GM12878 (cell line): Measurements from ENCODE around the gene PAK6. TPM values are rescaled to one million over a fixed set of nuclear protein-coding genes. Genes with fewer than 3 reads are reported as not detected.

ENCODE experiments used
- ATAC-seq: fragments of 200-7000 bp; cut with Tn5 transposase; 3 replicates; pipeline ENCODE4 v1.9.1; 2020; ENCODE audit warnings: mild to moderate bottlenecking, moderate library complexity
- BruUV-seq: library from RNA; stranded (reverse); fragments of 400-500 nt; replicated peaks from 2 replicates; lab custom pipeline; 2021; lab: Mats Ljungman, UMichigan
- CTCF ChIA-PET: fragments of 300-600 bp; sonication (Branson Sonifier 250); formaldehyde crosslinking; extraction: SDS; loops from one replicate; lab custom pipeline; 2021; ENCODE audit warnings: inconsistent platforms; lab: Yijun Ruan, JAX
- POLR2A ChIA-PET: fragments of 350-600 bp; formaldehyde crosslinking; extraction: SDS; loops from one replicate; lab custom pipeline; 2021; ENCODE audit warnings: inconsistent platforms; lab: Charles Lee
- RAD21 ChIA-PET: fragments of 300-600 bp; sonication (Branson Sonifier 250); formaldehyde crosslinking; loops from one replicate; lab custom pipeline; 2023; ENCODE audit warnings: antibody characterized with exemption; ENCODE audit not compliant: unreplicated experiment; lab: Charles Lee
- SMC1A ChIA-PET: fragments of 300-600 bp; sonication (Branson Sonifier 250); formaldehyde crosslinking; loops from one replicate; lab custom pipeline; 2023; ENCODE audit not compliant: unreplicated experiment, uncharacterized antibody; lab: Charles Lee
- DNase-seq: peaks from one replicate; pipeline ENCODE4 v3.0.0-alpha.2; 2011; ENCODE audit warnings: low read depth, low spot score
- FAIRE-seq: peaks from 3 replicates; lab custom pipeline; 2011; peaks lifted over from hg19 to GRCh38; lab: Jason Lieb, UNC
- H2AFZ ChIP-seq: 2 replicates; pipeline ENCODE4 v1.6.0; 2011; ENCODE audit warnings: low read depth, low read length, control low read depth; ENCODE audit not compliant: control insufficient read depth
- H3K27ac ChIP-seq: 2 replicates; pipeline ENCODE4 v1.5.1; 2011; ENCODE audit warnings: control low read depth; ENCODE audit not compliant: control insufficient read depth, insufficient read depth
- H3K27me3 ChIP-seq, 2 experiments: replicated peaks in 1 of 2; 2 replicates each; pipeline versions ENCODE4 v1.6.0 to v1.6.1; 2011; ENCODE audit warnings: low read length in 1 of 2; ENCODE audit not compliant: control insufficient read depth in 2 of 2, insufficient read depth in 2 of 2
- H3K36me3 ChIP-seq, 2 experiments: 2 replicates each; pipeline ENCODE4 v1.5.1; 2011; ENCODE audit warnings: low read length in 1 of 2; ENCODE audit not compliant: control insufficient read depth in 2 of 2, insufficient read depth in 2 of 2
- H3K4me1 ChIP-seq: 2 replicates; pipeline ENCODE4 v1.6.1; 2011; ENCODE audit warnings: mild to moderate bottlenecking, low read length, moderate library complexity, mixed read lengths; ENCODE audit not compliant: control insufficient read depth, insufficient read depth
- H3K4me2 ChIP-seq: 2 replicates; pipeline ENCODE4 v1.6.0; 2011; ENCODE audit warnings: control low read depth; ENCODE audit not compliant: control insufficient read depth, insufficient read depth
- H3K4me3 ChIP-seq: fragments of 200-600 bp; sonication (generic); 2 replicates; pipeline ENCODE4 v1.5.1; 2016
- H3K79me2 ChIP-seq: 2 replicates; pipeline ENCODE4 v1.6.0; 2011; ENCODE audit warnings: low read length; ENCODE audit not compliant: control insufficient read depth, insufficient read depth
- H3K9ac ChIP-seq: 2 replicates; pipeline ENCODE4 v1.8.0; 2011; ENCODE audit warnings: low read length, control low read depth, mixed read lengths; ENCODE audit not compliant: control insufficient read depth, insufficient read depth
- H3K9me3 ChIP-seq: replicated peaks from 3 replicates; pipeline ENCODE4 v1.5.1; 2011; ENCODE audit warnings: mild to moderate bottlenecking, low read length; ENCODE audit not compliant: control insufficient read depth, insufficient read depth
- H4K20me1 ChIP-seq: 2 replicates; pipeline ENCODE4 v1.6.0; 2011; ENCODE audit not compliant: control insufficient read depth, insufficient read depth
- ATF7 ChIP-seq: fragments of 450-650 bp; IDR thresholded peaks from 2 replicates; pipeline ENCODE4 v1.6.1; 2016; ENCODE audit warnings: low read depth, mild to moderate bottlenecking
- BRCA1 ChIP-seq: IDR thresholded peaks from 2 replicates; pipeline ENCODE4 v1.6.1; 2011; ENCODE audit warnings: low read depth, low read length, improper control_type of control experiment
- CBFB ChIP-seq: IDR thresholded peaks from 2 replicates; pipeline ENCODE4 v1.6.1; 2016; ENCODE audit warnings: antibody characterized with exemption, low read depth
- ESRRA ChIP-seq: IDR thresholded peaks from 2 replicates; pipeline ENCODE4 v1.6.1; 2012; ENCODE audit warnings: mild to moderate bottlenecking, low read length, improper control_type of control experiment
- HCFC1 ChIP-seq: fragments of 150-350 bp; IDR thresholded peaks from 2 replicates; pipeline ENCODE4 v1.6.1; 2014; ENCODE audit warnings: low read length
- KLF5 ChIP-seq: fragments of 450-650 bp; IDR thresholded peaks from 2 replicates; pipeline ENCODE4 v1.6.1; 2014; ENCODE audit warnings: mild to moderate bottlenecking; ENCODE audit not compliant: partially characterized antibody
- PML ChIP-seq: IDR thresholded peaks from 2 replicates; pipeline ENCODE4 v1.6.1; 2012; ENCODE audit warnings: low read length, inconsistent platforms
- POLR2A ChIP-seq: IDR thresholded peaks from 2 replicates; pipeline ENCODE4 v1.6.1; 2011; ENCODE audit warnings: low read depth, mild to moderate bottlenecking, low read length
- SMAD1 ChIP-seq: fragments of 450-650 bp; IDR thresholded peaks from 2 replicates; pipeline ENCODE4 v1.6.1; 2018; ENCODE audit warnings: mild to moderate bottlenecking, low read depth; ENCODE audit not compliant: partially characterized antibody
- SMAD5 ChIP-seq: IDR thresholded peaks from 2 replicates; pipeline ENCODE4 v1.6.1; 2016; ENCODE audit warnings: antibody characterized with exemption, low read depth
- SP1 ChIP-seq: IDR thresholded peaks from one replicate; pipeline ENCODE4 v1.6.1; 2011; ENCODE audit warnings: low read depth, low read length
- SREBF1 ChIP-seq: IDR thresholded peaks from 2 replicates; pipeline ENCODE4 v1.6.1; 2012; ENCODE audit warnings: mild to moderate bottlenecking, low read length
- SUPT20H ChIP-seq: IDR thresholded peaks from 2 replicates; pipeline ENCODE4 v1.6.1; 2011; ENCODE audit warnings: low read depth, mild to moderate bottlenecking, low read length, moderate library complexity, borderline replicate concordance; ENCODE audit not compliant: control insufficient read depth
- WGBS: methylation state at CpG from one replicate; pipeline ENCODE4 v1.1.6; 2016; ENCODE audit warnings: low lambda C conversion rate; ENCODE audit not compliant: insufficient replicate concordance, insufficient coverage; ENCODE audit errors: missing lambda C conversion rate; 5-methylcytosine and 5-hydroxymethylcytosine counted together
- in situ Hi-C: fragments of 300-500 bp; cut with MboI; formaldehyde crosslinking; loops from 9 replicates; pipeline ENCODE4 v1.14.3; 2018; ENCODE audit warnings: mixed read lengths
- intact Hi-C: fragments of 100-400 bp; cut with micrococcal nuclease; formaldehyde crosslinking; loops from one replicate; pipeline ENCODE4 v1.14.2; 2022; ENCODE audit not compliant: unreplicated experiment
- polyA plus RNA-seq, 11 experiments: library from polyadenylated mRNA; depleted of rRNA in 4 of 11; unstranded in 6 of 11; stranded (reverse) in 5 of 11; fragments of >200 nt; fragmentation: Nextera tagmentation in 4 of 11; fragmentation: Illumina TruSeq in 1 of 11; extraction: Ambion mirVana in 4 of 11; extraction: Trizol in 1 of 11; gene quantifications; 1 replicate in 1 of 11; 2 replicates in 10 of 11; pipeline versions ENCODE4 v1.2.1 to v1.2.3, GENCODE V29; 2011 to 2016; ENCODE audit warnings: inconsistent platforms in 2 of 11, missing spikeins in 2 of 11, low read depth in 1 of 11
- total RNA-seq, 4 experiments: library from RNA; depleted of rRNA in 3 of 4; stranded (reverse); fragments of >200 nt in 3 of 4; fragmentation: Illumina TruSeq in 1 of 4; extraction: Trizol in 1 of 4; gene quantifications; 2 replicates each; pipeline versions ENCODE4 v1.2.1 to v1.2.3, GENCODE V29; 2013 to 2021
- TF ChIP-seq, protein P1 (sequence below): IDR thresholded peaks from 2 replicates; pipeline ENCODE4 v1.6.1; 2012; ENCODE audit warnings: low read depth, low read length, improper control_type of control experiment

PAK6 gene
- total and polyA plus RNA-seq, 10 of the 15 experiments (the other 5 are each of a cell fraction or from before 2014, with no cell fraction given) = 0.07 to 0.92 (median 0.31) TPM; not detected in 2

DNA sequence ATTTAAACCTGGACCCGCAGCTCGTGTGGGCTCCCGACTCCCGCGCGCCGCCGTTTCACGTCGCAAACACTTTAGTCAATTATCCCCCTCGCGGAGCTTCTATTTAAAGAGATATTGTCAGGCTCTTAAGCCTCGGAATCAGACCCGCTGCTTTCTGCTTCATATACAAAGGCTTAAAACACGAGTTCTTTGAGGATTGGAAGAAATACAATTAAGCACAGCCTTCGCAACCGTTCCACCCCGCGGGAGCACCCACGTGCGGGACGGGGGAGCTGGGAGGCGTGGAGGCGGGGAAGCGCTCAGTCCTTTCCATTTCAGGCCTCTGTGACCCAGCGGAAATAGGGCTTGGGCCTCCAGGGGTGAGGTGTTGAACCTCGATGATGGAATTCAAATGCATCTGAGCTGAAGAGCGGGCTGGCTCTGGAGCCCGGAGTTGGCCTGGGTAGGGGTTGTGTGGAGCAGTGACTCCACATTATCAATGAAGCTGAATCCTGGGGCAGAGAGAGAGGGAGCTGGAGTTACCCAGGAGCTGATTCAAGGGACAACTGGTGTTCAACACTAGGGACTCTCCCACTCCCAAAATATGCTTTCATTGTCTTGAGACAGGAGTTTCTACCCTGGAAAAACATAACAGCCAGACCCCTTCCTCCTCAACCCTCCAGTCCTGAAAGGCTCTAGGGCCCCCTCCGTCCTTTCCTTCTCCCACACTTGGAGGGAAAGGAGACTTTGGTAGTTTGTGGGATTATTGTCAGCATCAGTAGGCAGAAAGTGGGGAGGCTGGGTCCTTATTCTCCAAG lies 41.6 kb downstream of the PAK6 start (continued):
- TF ChIP-seq SREBF1 (no peak), HCFC1 (no peak), CBFB (no peak), SMAD1 (no peak), SUPT20H (no peak), KLF5 (no peak), SP1 (no peak)

DNA sequence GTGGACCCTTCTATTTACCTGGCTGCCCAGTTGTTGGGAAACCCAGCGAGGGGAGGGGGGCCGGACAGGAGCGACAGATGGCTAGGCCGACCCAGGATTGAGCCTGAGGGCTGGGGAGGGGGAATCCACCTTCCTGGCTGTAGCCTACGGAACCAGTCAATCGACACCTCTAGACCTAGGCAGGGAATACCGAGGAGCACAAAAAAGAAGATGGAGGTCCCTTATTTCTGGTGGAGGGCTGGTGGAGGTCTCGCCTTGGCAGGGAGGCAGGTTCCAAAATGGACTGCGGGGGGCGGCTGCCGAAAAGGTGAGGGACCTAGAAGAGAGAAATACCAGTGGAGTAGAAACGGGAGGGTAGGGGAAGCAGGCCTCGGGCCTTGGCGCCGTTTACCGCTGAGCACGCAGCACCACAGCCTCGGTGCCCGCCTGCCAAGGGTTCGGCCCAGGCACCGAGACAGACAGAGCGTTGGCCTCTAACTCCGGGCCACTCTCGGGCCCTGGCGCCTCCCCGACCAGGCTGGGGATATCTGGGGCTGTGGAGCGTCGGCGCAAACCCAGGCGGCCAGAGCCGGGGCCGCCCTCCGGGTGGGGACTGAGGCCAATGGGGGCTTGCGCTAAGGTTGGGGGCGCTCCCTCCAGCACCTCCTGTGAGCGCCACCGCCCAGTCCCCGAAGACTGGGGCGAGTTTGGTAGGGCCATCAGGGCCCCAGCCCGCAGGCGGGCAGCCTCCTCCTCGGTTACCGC lies 42.4 kb downstream of the PAK6 start:
- no peak for TF ChIP-seq BRCA1
- TF ChIP-seq POLR2A = no peak
- no peak for TF ChIP-seq ESRRA
- TF ChIP-seq, protein P1, sequence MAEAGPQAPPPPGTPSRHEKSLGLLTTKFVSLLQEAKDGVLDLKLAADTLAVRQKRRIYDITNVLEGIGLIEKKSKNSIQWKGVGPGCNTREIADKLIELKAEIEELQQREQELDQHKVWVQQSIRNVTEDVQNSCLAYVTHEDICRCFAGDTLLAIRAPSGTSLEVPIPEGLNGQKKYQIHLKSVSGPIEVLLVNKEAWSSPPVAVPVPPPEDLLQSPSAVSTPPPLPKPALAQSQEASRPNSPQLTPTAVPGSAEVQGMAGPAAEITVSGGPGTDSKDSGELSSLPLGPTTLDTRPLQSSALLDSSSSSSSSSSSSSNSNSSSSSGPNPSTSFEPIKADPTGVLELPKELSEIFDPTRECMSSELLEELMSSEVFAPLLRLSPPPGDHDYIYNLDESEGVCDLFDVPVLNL = no peak
- TF ChIP-seq PML = no peak
- no peak for TF ChIP-seq ATF7
- TF ChIP-seq SMAD5 = no peak
- Histone ChIP-seq H3K4me3 (no peak overlapping the region), H3K4me2 (0 out of 2 replicates have a peak overlapping the region, but pooled peaks have one; percentile 90), H3K27ac (no peak overlapping the region), H3K9ac (no peak overlapping the region), H3K4me1 (peaks cover 11% of the 10 kb centered on the region), H3K27me3 (peaks cover 4 to 17% of the 10 kb centered on the region in 2 experiments), H3K36me3 (no peaks in the 10 kb centered on the region), H2AFZ (no peak overlapping the region), H3K9me3 (no peaks in the 10 kb centered on the region; the same call in 2 of the 3 replicates), H3K79me2 (no peaks in the 10 kb centered on the region), H4K20me1 (no peaks in the 10 kb centered on the region; the same call in 1 of the 2 replicates)
- FAIRE-seq = no peak
- intact Hi-C loops = no loop called here
- no peak for ATAC-seq
- RAD21 ChIA-PET = interaction anchor here (5.3 to 5.7 kb wide), 2 partner anchors 28 to 57 kb away, joined by 87 to 93 read pairs; partner anchors contain the start of genes CCDC9B and PLCB2
- CTCF ChIA-PET = interaction anchor here (0.8 to 11.7 kb wide), 10 partner anchors 8 to 142 kb away, joined by 3 to 296 read pairs (median 12); partner anchors contain the start of genes CCDC9B and PLCB2
- WGBS = 72% methylated on average over 41 of the region's 43 CpGs
- POLR2A ChIA-PET = no interaction called here
- BruUV-seq = no TSS peak
- no peak for DNase-seq
- in situ Hi-C loops = no loop called here
- SMC1A ChIA-PET = interaction anchor here (4.2 to 4.8 kb wide), 3 partner anchors 30 to 63 kb away, joined by 26 to 83 read pairs (median 58); partner anchors contain the start of gene PLCB2
